ENCODE measurements around the gene YPEL1.
A peak's percentile ranks its signal among the peaks of the same experiment; 100 is the strongest.

YPEL1 gene

DNA sequence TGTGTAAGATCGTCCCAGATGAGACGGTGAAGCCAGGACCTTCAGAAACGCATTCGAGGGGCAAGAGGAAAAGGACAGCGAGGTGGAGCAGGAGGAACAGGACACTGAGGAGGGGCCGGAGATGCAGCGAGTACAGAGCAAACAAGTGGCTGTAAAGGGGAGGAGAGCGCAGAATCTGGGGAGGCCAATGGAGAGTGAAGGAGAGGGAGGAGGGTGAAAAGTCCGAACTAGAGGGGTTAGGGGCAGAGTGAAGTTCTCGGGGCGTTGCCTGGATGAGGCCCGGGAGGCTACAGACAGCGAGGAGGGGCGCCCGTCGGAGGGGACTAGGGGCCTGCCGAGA lies 78.6 kb downstream of the YPEL1 start:
- no peak for DNase-seq (ENCODE audit: low spot score)

GRCh38 chr22:21652547-21653545 lies 82.7 kb downstream of the YPEL1 start:
- DNase-seq (ENCODE audit: low spot score): no peak

- peak; percentile 94 for DNase-seq (ENCODE audit: low spot score)
These were observed 83.5 kb downstream of the YPEL1 start for GRCh38 chr22:21652010-21652546.

GRCh38 chr22:21651521-21652009 lies 84.0 kb downstream of the YPEL1 start:
- no peak for DNase-seq (ENCODE audit: low spot score)

GRCh38 chr22:21650823-21651520 lies 84.6 kb downstream of the YPEL1 start:
- DNase-seq (ENCODE audit: low spot score): no peak

GRCh38 chr22:21650280-21650679 lies 85.3 kb downstream of the YPEL1 start:
- no peak for DNase-seq (ENCODE audit: low spot score)

All from left forelimb (tissue), 1 donor.